Renal cortex interstitium (tissue), 11 donors: ENCODE results near the gene PLEKHB1. TPM values are rescaled to one million over a fixed set of nuclear protein-coding genes. Genes with fewer than 3 reads are reported as not detected.
"Not testable (repeated sequence)": the region's sequence is repeated elsewhere in the genome, so short reads cannot be mapped to it uniquely, and the experiment has no call there.

Experiments used
- DNase-seq, 11 donors: peaks; one replicate each; pipeline ENCODE4 v3.0.0-alpha.2; 2013; ENCODE audit warnings: low read depth in 9 of 11, low spot score in 4 of 11; ENCODE audit errors: extremely low read depth in 1 of 11
- polyA plus RNA-seq, 3 donors: library from polyadenylated mRNA; unstranded; fragments of 120-200 nt; gene quantifications; one replicate each; pipeline ENCODE4 v1.2.1, GENCODE V29; 2013; ENCODE audit not compliant: insufficient read length in 3 of 3

Gene PLEKHB1
- polyA plus RNA-seq, 3 donors, result 10.5 to 14.5 (median 12.2) TPM

DNA sequence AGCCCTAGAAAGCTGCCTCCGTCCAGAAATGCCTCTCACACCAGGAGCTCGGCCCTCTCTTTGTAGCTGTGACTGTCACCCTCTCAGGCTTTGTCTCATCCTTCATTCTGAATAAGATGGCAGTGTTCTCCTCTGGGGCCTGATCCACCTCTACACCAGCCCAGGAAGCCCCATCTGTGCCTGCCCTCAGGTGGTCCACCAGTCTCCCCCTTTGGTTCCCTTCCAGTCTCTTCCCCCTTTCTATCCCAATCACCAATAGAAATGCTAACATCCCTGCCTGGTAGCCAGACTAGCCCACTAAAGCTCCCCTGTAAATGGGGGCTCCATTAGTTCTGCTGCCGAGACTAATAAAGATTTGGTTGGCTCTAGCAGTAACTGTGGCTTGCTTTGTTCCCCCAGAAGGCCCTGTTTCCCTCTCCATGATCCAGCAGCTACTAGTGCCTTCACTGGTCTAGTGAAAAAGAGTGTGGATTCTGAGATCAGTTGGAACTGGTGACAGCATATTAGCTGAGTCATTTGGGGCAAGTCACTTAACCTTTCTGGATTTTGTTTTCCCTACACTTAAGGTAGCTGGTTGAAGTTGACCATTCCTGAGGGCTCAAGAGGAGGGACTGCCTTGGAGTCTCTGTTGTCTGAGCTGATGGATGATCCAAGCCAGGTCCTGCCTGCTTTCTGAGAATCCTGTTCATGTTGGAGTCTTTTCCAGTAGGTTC is 16.2 kb downstream of the PLEKHB1 start:
- DNase-seq, result no peak

DNA sequence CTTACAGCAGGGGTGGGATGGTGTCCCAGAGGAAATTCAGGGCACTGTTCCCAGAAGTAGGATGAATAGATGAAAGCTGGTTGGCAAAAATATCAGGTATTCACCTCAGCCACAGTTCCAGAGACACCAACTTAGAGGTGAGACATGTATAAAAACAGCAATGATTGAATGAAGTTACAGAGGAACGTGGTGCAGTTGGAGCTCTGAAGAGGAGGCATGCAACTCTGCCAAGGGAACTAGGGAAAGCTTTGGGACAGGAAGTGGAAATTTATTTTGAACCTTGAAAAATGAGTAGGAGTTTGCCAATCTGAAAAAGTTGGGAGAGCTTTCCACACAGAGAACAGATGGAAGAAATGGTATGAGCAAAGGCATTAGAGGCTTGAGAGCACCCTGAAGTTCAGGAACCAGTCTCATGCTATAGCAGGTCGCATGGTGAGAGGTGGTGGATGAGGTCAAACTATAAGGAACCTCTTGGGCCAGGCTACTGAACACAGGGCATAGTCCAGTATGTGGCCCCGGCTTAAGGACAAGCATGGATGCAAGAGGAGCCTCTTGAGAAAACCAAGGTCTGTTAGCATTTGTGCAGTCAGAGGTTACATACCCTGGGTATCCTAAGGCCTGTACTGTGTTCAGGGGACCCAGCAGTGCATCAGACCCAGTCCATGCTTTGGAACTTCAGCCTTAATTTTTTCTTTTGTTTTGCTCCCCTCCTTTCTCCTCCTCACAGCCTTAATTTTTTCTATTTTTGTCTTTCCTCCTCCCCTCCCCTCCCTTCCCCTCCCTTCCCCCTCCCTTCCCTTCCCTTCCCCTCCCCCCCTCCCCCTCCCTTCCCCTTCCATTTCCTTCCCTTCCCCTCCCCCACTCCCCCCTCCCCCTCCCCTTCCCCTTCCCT is 17.5 kb downstream of the PLEKHB1 start:
- no peak for DNase-seq

DNA sequence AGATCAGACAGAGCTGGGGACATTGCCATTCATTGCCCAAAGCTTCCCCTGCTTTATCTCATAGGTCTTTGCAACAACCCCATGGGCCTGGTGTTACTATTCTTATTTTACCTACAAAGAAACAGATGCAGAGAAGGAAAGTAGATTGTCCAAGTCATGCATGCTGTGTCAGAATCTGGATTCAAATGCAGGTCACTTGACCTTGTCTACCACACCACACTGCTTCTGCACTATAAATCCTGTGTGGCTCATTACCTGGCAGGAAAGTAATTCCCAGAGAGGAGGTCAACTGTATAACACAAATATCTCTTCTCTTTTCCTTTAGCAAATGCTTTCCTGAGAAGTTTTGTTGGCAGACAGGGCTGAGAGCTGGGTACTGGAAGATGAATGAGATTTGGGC is 18.5 kb downstream of the PLEKHB1 start:
- no peak for DNase-seq

DNA sequence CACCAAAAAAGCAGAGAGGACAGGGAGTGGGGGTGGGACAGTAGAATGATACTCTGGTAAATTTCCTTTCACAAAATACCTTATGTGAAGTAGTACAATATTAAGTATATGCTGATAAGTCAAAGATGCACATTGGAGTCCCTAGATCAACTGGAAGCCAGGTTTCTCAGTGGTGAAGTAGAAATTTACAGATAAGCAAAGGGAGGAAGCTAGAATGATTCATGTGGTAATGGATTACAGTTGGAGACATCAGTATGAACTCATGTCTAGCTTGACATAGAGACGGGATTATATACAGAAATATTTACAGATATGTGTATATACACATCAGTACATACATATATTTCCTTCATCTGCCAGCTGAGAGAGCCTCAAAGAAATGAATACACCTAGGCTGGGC is 21.5 kb downstream of the PLEKHB1 start:
- DNase-seq, result no peak

DNA sequence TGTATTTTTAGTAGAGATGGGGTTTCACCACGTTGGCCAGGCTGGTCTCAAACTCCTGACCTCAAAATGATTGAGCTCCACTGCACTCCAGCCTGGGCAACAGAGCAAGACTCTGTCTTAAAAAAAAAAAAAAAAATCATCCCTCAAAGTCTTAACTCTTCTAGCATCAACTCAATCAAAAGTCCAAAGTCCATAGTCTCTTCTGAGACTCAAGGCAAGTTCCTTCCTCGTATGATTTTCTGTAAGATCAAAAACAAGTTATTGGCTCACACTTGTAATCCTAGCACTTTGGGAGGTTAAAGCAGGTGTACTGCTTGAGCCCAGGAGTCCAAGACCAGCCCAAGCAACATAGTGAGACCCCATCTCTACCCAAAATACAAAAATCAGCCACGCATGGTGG is 24.4 kb downstream of the PLEKHB1 start:
- DNase-seq, result no peak

DNA sequence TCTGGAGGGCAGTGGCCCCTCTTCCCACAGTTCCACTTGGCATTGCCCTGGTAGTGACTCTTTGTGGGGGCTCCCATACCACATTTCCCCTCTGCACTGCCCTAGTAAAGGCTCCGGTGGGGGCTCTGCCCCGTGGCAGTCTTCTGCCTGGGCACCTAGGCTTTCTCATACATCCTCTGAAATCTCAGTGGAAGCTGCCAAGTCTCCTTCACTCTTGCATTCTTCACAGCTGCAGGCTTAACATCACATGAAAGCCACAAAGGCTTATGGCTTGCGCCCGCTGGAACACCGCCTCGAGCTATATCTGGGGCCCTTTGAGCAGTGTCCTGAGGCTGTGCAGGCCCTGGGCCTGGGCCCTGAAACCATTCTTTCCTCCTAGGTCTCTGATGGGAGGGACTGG is 25.3 kb downstream of the PLEKHB1 start:
- DNase-seq, result no peak

DNA sequence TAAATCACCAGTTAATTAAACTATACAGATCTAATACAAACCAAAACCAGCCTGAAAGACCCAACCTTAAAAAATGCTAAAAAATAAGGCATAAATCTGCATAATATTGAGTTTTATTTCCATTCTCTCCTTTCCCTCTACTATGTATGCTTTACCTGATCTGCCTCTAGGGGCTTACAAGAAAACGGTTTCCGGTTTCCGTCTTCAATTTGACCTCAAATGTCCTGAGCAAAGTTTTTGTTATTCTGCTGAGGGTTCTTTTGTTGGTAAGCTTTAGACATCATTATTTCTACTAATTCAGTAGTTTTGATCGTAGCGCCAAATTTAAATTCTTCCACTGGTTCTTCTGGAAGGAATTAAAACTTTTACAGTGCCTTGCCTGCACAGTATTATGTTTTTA is 30.2 kb downstream of the PLEKHB1 start:
- DNase-seq, result not testable (repeated sequence)

DNA sequence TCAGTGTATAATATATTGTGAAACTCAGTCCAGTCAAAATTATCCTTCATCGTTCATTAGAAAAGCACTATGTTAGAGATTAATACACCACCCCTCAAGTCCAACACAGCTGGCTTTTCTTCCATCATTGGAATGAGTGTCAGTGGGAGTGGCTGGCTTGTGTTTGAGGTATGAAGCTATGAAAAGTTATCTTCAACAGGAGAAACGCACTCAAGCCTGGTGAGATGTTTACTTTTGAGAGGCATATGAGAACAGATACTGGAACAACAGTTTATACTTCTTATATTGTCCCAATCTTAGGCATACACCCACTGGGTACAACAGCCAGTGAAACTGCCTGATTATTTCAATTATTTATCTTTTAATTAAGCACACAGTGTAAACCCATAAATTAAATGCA is 34.3 kb downstream of the PLEKHB1 start:
- no peak for DNase-seq

DNA sequence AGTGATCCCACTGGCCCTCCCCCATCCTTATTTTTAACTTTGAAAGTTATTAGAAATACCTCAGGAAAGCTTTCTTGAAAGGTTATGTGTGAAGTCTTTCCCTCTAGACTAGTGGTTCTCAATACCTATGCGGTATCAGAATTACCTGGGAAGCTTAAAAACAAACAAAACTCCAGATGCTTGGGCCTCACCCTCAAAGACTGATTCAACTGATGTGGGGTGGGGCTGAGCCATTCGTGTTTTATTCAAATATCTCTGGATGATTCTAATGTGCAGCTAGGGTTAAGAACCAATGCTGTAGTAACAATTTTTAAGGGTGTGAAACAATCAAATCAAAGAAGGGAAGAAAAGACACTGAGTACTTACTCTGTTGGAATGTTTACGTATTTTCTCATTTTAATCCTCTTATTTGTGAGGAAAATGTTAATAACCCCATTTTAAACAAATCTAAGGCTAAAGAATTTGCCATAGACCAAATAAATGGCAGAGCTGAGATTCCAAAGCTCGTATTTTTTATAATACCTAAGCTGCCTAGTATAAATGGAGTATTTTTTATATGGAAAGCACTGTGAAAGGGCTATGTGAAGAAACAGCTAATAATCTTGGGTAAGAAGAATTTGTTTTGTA is 47.6 kb downstream of the PLEKHB1 start:
- no peak for DNase-seq

DNA sequence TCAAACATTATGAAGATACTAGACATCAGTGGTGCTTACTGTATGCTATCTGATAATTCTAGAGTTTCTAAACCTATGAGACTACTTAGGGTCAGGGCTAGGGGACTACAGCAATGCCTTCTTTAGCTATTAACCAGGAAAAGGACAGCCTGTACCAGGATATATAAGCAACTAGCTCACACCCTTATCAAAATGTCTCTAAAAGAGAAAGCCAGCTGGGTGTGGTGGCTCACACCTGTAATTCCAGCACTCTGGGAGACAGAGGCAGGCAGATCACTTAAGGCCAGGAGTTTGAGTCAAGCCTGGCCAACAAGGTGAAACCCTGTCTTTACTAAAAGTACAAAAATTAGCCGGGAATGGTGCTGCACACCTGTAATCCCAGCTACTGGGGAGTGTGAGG is 58.7 kb downstream of the PLEKHB1 start:
- DNase-seq, result no peak

DNA sequence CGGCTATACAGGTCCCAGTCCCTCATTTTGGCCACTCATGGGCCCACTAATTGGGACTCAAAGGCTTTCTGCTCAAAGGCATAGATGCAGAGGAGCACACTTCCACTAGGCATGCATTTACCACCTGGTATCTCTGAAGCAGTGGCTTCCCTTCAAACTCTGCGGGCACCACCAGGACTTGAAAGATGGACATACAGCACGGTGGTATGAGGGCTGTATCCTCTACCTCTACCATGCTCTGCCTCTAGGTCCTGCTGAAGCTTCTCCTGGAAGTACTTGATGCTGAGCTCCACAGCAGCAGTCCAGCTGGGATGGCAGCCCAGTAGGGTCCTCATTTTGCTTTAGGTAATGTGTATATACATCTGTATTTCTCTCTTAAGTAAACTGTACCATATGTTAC is 64.6 kb downstream of the PLEKHB1 start:
- DNase-seq, result no peak

Other genes with a start within 250 kb of the PLEKHB1 start
- 10 to 100 TPM; 44.2 to 47.6 (median 44.5) TPM for gene FAM168A, start 48.5 kb upstream of the PLEKHB1 start, polyA plus RNA-seq
- 100 to 1,000 TPM; 113 to 127 (median 117) TPM for gene RAB6A, start 114.5 kb downstream of the PLEKHB1 start, polyA plus RNA-seq
- 10 to 100 TPM; 53.5 to 75.1 (median 69.4) TPM for gene MRPL48, start 141.3 kb downstream of the PLEKHB1 start, polyA plus RNA-seq
- 10 to 100 TPM; 66.2 to 74.0 (median 71.6) TPM for gene COA4, start 230.3 kb downstream of the PLEKHB1 start, polyA plus RNA-seq
- 10 to 100 TPM; 32.9 to 39.7 (median 36.0) TPM for gene PAAF1, start 230.4 kb downstream of the PLEKHB1 start, polyA plus RNA-seq